Measurements from ENCODE around the gene CCDC89.
"Not testable (repeated sequence)": the region's sequence is repeated elsewhere in the genome, so short reads cannot be mapped to it uniquely, and the experiment has no call there.

The CCDC89 gene

GRCh38 chr11:85672105-85672902 lies 13.7 kb downstream of the CCDC89 start:
- Mint-ChIP-seq H3K4me1 (ENCODE audit: low read depth) (peaks cover 5% of the 10 kb centered on the region), H3K9me3 (peaks cover 11% of the 10 kb centered on the region), H3K27ac (no peak overlapping the region)

GRCh38 chr11:85670949-85671663 lies 14.9 kb downstream of the CCDC89 start:
- DNase-seq (ENCODE audit: low spot score); H3K36me3 Mint-ChIP-seq (ENCODE audit: low read depth); H3K4me3 Mint-ChIP-seq; H3K4me1 Mint-ChIP-seq (ENCODE audit: low read depth); H3K27me3 Mint-ChIP-seq (ENCODE audit: low read depth); H3K27ac Mint-ChIP-seq: not testable (repeated sequence)
- H3K9me3 Mint-ChIP-seq: peaks cover 11% of the 10 kb centered on the region

More at GRCh38 chr11:85672105-85672902, 13.7 kb downstream of the CCDC89 start:
- no peak for DNase-seq (ENCODE audit: low spot score)
- H3K27me3 Mint-ChIP-seq (ENCODE audit: low read depth): no peaks in the 10 kb centered on the region
- no peak overlapping the region for H3K4me3 Mint-ChIP-seq
- peaks cover 3% of the 10 kb centered on the region for H3K36me3 Mint-ChIP-seq (ENCODE audit: low read depth)

- no peak overlapping the region for H3K4me3 Mint-ChIP-seq
- H3K4me1 Mint-ChIP-seq (ENCODE audit: low read depth): peaks cover 10% of the 10 kb centered on the region
- no peak for DNase-seq (ENCODE audit: low spot score)
- H3K27me3 Mint-ChIP-seq (ENCODE audit: low read depth): no peaks in the 10 kb centered on the region
- peaks cover 14% of the 10 kb centered on the region for H3K36me3 Mint-ChIP-seq (ENCODE audit: low read depth)
- no peak overlapping the region for H3K27ac Mint-ChIP-seq
- H3K9me3 Mint-ChIP-seq: peaks cover 5% of the 10 kb centered on the region
Observed at GRCh38 chr11:85668157-85668556, 17.8 kb downstream of the CCDC89 start.

GRCh38 chr11:85666687-85667086 lies 19.3 kb downstream of the CCDC89 start:
- Mint-ChIP-seq H3K4me1 (ENCODE audit: low read depth) (peaks cover 16% of the 10 kb centered on the region), H3K27me3 (ENCODE audit: low read depth) (no peaks in the 10 kb centered on the region), H3K36me3 (ENCODE audit: low read depth) (peaks cover 26% of the 10 kb centered on the region), H3K4me3 (no peak overlapping the region), H3K9me3 (no peaks in the 10 kb centered on the region), H3K27ac (no peak overlapping the region)
- DNase-seq (ENCODE audit: low spot score): no peak

- no peak for DNase-seq (ENCODE audit: low spot score)
- no peaks in the 10 kb centered on the region for H3K27me3 Mint-ChIP-seq (ENCODE audit: low read depth)
- no peaks in the 10 kb centered on the region for H3K9me3 Mint-ChIP-seq
- H3K4me1 Mint-ChIP-seq (ENCODE audit: low read depth): peaks cover 24% of the 10 kb centered on the region
- H3K4me3 Mint-ChIP-seq: peak overlapping the region; percentile 29
- peaks cover 32% of the 10 kb centered on the region for H3K36me3 Mint-ChIP-seq (ENCODE audit: low read depth)
- peak overlapping the region; percentile 13 for H3K27ac Mint-ChIP-seq
Observed at GRCh38 chr11:85665733-85666132, 20.3 kb downstream of the CCDC89 start.

GRCh38 chr11:85664615-85665481 lies 21.1 kb downstream of the CCDC89 start, which contains the start of gene CREBZF:
TSS of gene CREBZF (minus strand) at chr11:85665129. CDS start at chr11:85664875, 254 bp downstream.
- Mint-ChIP-seq H3K4me3 (peak within 1 kb of the TSS; percentile 98), H3K4me1 (ENCODE audit: low read depth) (peaks cover 32% of the 10 kb centered on the region), H3K27ac (peak within 1 kb of the TSS; percentile 99), H3K36me3 (ENCODE audit: low read depth) (peaks cover 41% of the 10 kb centered on the region), H3K9me3 (no peaks in the 10 kb centered on the region), H3K27me3 (ENCODE audit: low read depth) (no peaks in the 10 kb centered on the region)
- DNase-seq (ENCODE audit: low spot score): peak; percentile 95

- Mint-ChIP-seq H3K4me3 (peak overlapping the region; percentile 98), H3K27me3 (ENCODE audit: low read depth) (no peaks in the 10 kb centered on the region), H3K36me3 (ENCODE audit: low read depth) (peaks cover 50% of the 10 kb centered on the region), H3K9me3 (no peaks in the 10 kb centered on the region), H3K27ac (peak overlapping the region; percentile 99), H3K4me1 (ENCODE audit: low read depth) (peaks cover 38% of the 10 kb centered on the region)
- peak; percentile 86 for DNase-seq (ENCODE audit: low spot score)
Observed at GRCh38 chr11:85663753-85664614, 22.0 kb downstream of the CCDC89 start.

GRCh38 chr11:85663080-85663752 lies 22.8 kb downstream of the CCDC89 start:
- Mint-ChIP-seq H3K4me1 (ENCODE audit: low read depth) (peaks cover 45% of the 10 kb centered on the region), H3K27ac (peak overlapping the region; percentile 99), H3K27me3 (ENCODE audit: low read depth) (no peaks in the 10 kb centered on the region), H3K36me3 (ENCODE audit: low read depth) (peaks cover 56% of the 10 kb centered on the region), H3K4me3 (peak overlapping the region; percentile 98), H3K9me3 (no peaks in the 10 kb centered on the region)
- no peak for DNase-seq (ENCODE audit: low spot score)

GRCh38 chr11:85661972-85662664 lies 23.9 kb downstream of the CCDC89 start:
- no peaks in the 10 kb centered on the region for H3K27me3 Mint-ChIP-seq (ENCODE audit: low read depth)
- peak overlapping the region; percentile 98 for H3K4me3 Mint-ChIP-seq
- H3K9me3 Mint-ChIP-seq: no peaks in the 10 kb centered on the region
- H3K36me3 Mint-ChIP-seq (ENCODE audit: low read depth): peaks cover 58% of the 10 kb centered on the region
- no peak for DNase-seq (ENCODE audit: low spot score)
- H3K27ac Mint-ChIP-seq: no peak overlapping the region
- peaks cover 47% of the 10 kb centered on the region for H3K4me1 Mint-ChIP-seq (ENCODE audit: low read depth)

- DNase-seq (ENCODE audit: low spot score): no peak
- Mint-ChIP-seq H3K9me3 (no peaks in the 10 kb centered on the region), H3K36me3 (ENCODE audit: low read depth) (peaks cover 61% of the 10 kb centered on the region), H3K4me3 (no peak overlapping the region), H3K27ac (no peak overlapping the region), H3K27me3 (ENCODE audit: low read depth) (no peaks in the 10 kb centered on the region), H3K4me1 (ENCODE audit: low read depth) (peaks cover 44% of the 10 kb centered on the region)
Observed at GRCh38 chr11:85658180-85658579, 27.8 kb downstream of the CCDC89 start.

- no peaks in the 10 kb centered on the region for H3K9me3 Mint-ChIP-seq
- H3K36me3 Mint-ChIP-seq (ENCODE audit: low read depth): peaks cover 54% of the 10 kb centered on the region
- no peak overlapping the region for H3K27ac Mint-ChIP-seq
- no peak for DNase-seq (ENCODE audit: low spot score)
- H3K4me3 Mint-ChIP-seq: no peak overlapping the region
- peaks cover 46% of the 10 kb centered on the region for H3K4me1 Mint-ChIP-seq (ENCODE audit: low read depth)
- no peaks in the 10 kb centered on the region for H3K27me3 Mint-ChIP-seq (ENCODE audit: low read depth)
Observed at GRCh38 chr11:85656777-85657176, 29.2 kb downstream of the CCDC89 start.

- H3K27ac Mint-ChIP-seq; H3K4me3 Mint-ChIP-seq; DNase-seq (ENCODE audit: low spot score); H3K27me3 Mint-ChIP-seq (ENCODE audit: low read depth); H3K9me3 Mint-ChIP-seq: not testable (repeated sequence)
- H3K36me3 Mint-ChIP-seq (ENCODE audit: low read depth): peaks cover 34% of the 10 kb centered on the region
- peaks cover 32% of the 10 kb centered on the region for H3K4me1 Mint-ChIP-seq (ENCODE audit: low read depth)
Observed at GRCh38 chr11:85654343-85654742, 31.7 kb downstream of the CCDC89 start.

All from T-helper 2 cell treated with Interferon-gamma antibody and Interleukin-4, amounts not matched to agents 5 μg/mL and 100 μg/mL, for 36 hours (primary cell).